NCI-H187 treated with DMSO at 0.1 percent for 48 hours (cell line): Measurements from ENCODE around the gene HILPDA.

ENCODE experiments used
- DNase-seq: peaks from one replicate; lab custom pipeline; 2025; lab: John Stamatoyannopoulos, UW

HILPDA gene, protein sequence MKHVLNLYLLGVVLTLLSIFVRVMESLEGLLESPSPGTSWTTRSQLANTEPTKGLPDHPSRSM

DNA sequence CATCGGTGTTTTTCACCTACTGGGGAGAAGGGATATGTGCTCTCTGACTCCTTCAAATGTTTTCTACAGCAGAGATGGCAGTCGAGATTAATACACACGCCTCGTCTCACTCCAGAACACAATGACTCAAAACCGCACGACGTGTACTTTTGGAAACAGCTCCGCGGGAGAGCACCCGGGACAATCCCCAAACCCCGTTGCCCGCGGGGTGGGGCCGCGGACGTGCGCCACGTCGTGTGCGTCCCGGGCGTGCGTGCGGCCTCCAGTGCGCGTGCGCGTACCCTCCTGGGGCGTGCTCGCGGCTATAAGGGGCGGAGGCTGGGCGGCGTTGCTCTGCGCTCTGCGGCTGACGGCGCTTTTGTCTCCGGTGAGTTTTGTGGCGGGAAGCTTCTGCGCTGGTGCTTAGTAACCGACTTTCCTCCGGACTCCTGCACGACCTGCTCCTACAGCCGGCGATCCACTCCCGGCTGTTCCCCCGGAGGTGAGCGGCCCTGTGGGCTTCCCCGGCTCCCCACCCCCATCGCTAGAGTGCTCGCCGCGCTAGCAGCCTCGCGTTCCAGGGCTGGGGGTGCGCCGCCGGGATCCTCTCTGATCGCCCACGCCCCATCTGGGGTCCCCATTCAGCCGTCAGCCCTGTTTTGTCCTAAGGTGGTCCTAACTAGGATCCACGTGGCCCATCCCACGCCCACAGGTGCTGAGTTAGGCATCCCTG is at the start of gene HILPDA:
Gene HILPDA, plus strand, starts transcription at position 336 of the 712 bp plus-strand sequence. CDS start 1,391 bp downstream, outside the sequence.
- DNase-seq = peak; percentile 68

GRCh38 chr7:128406314-128407232 is 49.1 kb upstream of the HILPDA start:
- no peak for DNase-seq

DNA sequence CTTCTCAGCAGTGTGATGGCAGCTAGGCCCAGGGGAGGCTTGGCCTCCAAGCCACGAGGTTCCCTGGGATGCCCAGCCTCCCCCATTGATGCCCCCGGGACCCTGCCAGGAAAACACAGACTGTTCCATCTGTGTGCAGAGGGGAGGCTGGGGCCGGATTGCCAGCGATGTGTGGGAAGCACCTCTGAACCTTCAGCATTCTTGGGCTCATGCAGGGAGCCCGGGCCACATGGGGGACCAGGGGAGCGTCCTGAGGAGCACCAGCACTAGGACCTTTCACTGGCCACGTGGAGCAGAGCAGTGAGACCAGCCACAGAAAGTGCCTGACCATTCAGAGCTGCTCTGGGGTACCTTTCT is 48.5 kb upstream of the HILPDA start:
- DNase-seq = no peak

GRCh38 chr7:128407751-128408708 is 47.6 kb upstream of the HILPDA start:
- DNase-seq = no peak

GRCh38 chr7:128408709-128409595 is 46.7 kb upstream of the HILPDA start:
- DNase-seq = no peak

- no peak for DNase-seq
Measured at GRCh38 chr7:128409596-128410450, 45.9 kb upstream of the HILPDA start, which contains the start of gene IMPDH1. Gene IMPDH1, minus strand, starts transcription at chr7:128409982. Its CDS starts 81 bp downstream, at chr7:128409901.

DNA sequence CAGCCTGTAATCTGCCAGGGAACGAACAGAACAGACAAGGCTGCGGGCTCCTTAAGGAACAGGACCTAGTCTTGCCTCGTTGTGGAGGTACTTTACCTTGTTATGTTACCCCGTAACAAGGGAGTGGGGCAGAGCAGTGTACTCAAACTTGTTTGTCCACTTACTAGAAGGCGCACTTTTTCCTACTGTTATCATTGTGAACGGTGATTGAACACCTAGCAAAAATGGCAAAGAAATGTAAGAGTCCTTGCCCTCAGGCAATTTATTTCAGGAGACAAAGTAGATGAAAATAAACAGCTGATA is 45.3 kb upstream of the HILPDA start:
- DNase-seq = no peak

DNA sequence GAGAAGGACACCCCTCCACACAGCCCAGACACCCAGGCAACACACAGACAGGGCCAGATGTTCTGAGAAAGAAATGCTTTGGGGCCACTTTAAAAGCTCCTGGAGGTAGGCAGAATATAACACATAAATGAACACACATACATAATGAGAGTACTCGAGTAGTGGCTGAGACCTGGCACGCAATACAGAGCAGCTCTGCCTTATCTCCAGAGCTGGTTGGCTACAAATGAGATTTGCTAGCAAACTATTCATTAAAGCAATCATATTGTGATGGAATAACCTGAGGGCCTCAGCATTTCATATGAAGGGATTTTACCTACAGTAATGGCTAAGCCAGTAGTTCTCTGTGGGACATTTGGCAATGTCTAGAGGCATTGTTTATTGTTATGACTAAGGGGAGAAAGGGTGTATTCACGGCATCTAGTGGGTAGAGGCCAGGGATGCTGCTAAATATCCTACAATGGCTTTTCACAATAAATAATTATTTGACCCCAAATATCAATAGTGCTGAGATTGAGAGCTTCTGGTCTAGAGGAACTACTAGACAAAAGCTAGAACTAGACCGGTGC is 40.4 kb upstream of the HILPDA start:
- DNase-seq = no peak

GRCh38 chr7:128417071-128417470 is 38.6 kb upstream of the HILPDA start:
- no peak for DNase-seq

GRCh38 chr7:128419257-128419656 is 36.4 kb upstream of the HILPDA start:
- DNase-seq = no peak

DNA sequence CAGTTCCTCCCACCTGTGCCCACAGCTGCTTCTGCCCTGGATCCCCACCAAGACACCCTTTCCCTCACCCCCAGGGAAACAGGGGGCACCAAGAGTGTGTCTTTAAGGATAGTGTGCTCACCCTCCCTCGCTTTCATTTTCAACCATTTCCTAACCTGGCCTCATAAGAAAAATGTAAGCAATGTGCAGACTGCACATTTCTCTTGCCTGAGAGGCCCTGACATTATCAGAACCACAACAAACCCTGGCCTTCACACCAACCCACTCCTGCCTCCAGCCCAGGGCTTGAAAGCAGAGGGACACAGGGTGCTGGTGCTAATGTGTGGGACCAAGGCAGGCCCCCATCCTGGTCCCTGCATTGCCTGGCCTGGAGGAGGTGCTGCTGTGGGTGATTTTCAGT is 34.9 kb upstream of the HILPDA start:
- no peak for DNase-seq

GRCh38 chr7:128421384-128421783 is 34.3 kb upstream of the HILPDA start:
- DNase-seq = no peak

DNA sequence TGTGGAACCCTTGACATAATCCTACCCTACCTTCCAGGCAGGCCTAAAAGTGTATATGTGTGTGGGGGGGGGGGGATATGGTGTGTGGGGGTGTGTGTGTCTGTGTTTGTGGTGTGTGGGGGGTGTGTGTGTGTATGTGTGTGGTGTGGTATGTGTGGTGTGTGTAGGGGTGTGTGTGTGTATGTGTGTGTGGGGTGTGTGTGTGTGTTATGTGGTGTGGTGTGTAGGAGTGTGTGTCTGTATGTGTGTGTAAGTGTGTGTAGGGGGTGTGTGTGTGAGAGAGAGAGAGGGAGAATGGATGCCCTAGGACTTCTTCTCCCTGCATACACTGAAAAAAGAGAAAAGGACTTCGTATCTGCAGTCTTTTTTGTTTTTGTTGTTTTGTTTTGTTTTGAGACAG is 33.6 kb upstream of the HILPDA start:
- no peak for DNase-seq

DNA sequence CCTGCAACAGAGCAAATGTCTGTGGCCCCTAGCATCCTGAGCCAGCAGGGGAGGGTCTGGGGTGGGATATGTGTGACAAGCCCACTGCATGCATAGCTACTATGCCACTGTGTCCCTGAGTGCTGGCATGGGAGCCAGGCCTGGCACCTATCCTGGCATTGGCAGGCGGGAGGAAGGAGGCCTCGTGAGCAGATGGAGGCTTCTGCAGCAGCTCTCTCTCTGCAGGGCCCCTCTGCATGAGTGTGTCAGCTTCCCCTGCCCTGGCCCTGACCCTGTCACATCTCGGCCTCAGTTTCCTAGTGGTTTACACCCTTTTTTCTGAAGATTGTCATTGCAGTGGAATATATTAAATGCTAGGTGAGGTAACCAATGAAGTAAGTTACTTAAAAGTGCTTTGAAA is 32.8 kb upstream of the HILPDA start:
- DNase-seq = no peak

DNA sequence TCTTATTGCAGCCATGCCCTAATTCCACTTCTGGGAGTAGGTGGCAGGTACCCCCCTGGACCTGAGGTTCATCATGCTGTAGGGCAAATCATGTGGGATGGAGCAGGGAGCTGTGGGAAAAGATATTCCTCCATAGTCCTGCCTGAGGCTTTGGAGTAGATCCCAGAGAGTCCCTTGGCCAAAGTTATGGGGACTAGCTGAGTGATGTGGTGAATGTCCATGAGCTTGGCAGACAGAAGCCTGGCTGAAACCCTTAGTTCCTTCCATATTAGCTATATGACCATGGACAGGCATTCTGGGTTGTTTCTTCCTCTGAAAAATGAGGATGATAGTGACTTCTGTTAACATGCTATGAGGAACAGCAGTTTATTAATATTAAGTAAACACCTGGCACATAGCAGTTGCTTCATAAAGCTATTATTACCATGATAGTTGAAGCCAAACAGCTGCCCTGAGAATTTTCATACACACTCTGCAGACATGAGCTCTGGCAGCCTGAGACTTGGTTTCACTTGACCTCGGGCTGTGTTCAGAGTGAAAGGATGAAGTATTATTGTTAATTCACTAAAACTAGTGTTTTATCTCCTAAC is 30.9 kb upstream of the HILPDA start:
- no peak for DNase-seq

DNA sequence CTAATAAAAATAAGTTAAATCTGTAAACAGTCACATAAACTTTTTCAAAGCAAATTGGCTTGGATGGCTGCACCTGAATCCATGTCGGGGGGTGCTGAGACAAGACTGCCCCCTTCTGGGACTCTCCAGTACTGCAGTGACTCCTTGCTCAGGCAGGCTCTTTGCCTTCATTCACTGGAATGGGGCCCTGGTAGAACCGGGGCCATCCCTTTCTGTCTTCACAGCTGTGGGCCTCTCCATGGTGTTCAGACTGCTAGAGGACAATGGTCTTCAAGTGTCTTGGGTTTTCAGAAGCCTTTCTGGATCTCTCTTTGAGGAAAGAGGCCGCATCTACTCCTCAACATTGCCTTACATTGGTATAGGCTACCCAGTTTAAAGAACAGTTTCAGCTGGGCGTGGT is 29.8 kb upstream of the HILPDA start:
- no peak for DNase-seq

DNA sequence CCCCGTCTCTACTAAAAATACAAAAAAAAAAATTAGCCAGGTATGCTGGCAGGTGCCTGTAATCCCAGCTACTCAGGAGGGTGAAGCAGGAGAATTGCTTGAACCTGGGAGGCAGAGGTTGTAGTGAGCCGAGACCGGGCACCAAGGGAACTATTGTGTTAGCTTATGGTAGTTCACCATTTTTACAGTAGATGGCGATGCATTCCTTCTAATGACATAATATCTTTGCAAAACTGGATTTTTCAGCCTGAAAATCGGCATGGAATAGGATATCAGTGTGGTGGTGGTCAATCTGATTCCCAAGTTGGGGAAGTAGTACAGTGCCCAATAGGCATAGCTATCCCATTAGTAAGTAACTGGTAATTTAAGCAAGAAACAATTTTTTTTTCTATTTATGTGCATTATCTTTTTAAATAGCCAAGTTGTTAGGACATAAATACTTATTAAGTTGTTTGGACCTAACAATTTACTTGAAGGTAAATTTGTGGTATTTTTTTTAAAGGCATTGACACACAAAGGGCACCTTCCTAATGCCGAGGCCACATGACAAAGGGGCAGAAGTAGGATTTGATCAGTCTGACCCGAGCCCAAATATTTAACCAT is 28.3 kb upstream of the HILPDA start:
- DNase-seq = no peak

- DNase-seq = no peak
Measured at GRCh38 chr7:128430207-128430606, 25.5 kb upstream of the HILPDA start.

- DNase-seq = no peak
Measured at GRCh38 chr7:128431221-128431620, 24.5 kb upstream of the HILPDA start.
